Neural cell (in vitro differentiated cells): ENCODE data around the gene HOXA2. TPM values are rescaled to one million over a fixed set of nuclear protein-coding genes. Genes with fewer than 3 reads are reported as not detected.

Source experiments
- H2AFZ ChIP-seq: fragments of 200-600, 300-800 bp; sonication (generic), shearing (Covaris generic); 2 replicates; pipeline ENCODE4 v1.6.0; 2014; ENCODE audit warnings: low read depth, mild to moderate bottlenecking, antibody characterized with exemption, low read length, moderate library complexity
- H3F3A ChIP-seq: fragments of 200-600 bp; shearing (Covaris generic); 2 replicates; pipeline ENCODE4 v1.6.1; 2016; ENCODE audit warnings: mild to moderate bottlenecking, moderate library complexity, mixed read lengths, antibody characterized with exemption, low read length; ENCODE audit not compliant: insufficient read depth, poor library complexity, severe bottlenecking
- H3K27ac ChIP-seq: fragments of 200-600, 300-800 bp; sonication (generic), shearing (Covaris generic); 2 replicates; pipeline ENCODE4 v1.5.1; 2014; ENCODE audit warnings: mild to moderate bottlenecking, low read length, moderate library complexity
- H3K27me3 ChIP-seq: fragments of 300-800, 200-600 bp; sonication (generic), shearing (Covaris generic); 2 replicates; pipeline ENCODE4 v1.6.0; 2014; ENCODE audit warnings: mild to moderate bottlenecking, low read depth, low read length, moderate library complexity; ENCODE audit not compliant: insufficient read depth
- H3K36me3 ChIP-seq: fragments of 300-800, 200-600 bp; sonication (generic), shearing (Covaris generic); 2 replicates; pipeline ENCODE4 v1.5.1; 2014; ENCODE audit warnings: mild to moderate bottlenecking, antibody characterized with exemption, low read length, moderate library complexity; ENCODE audit not compliant: insufficient read depth
- H3K4me2 ChIP-seq: fragments of 300-800, 200-600 bp; sonication (generic), shearing (Covaris generic); 2 replicates; pipeline ENCODE4 v1.6.0; 2014; ENCODE audit warnings: mild to moderate bottlenecking, low read length
- H3K4me3 ChIP-seq: fragments of 300-800, 200-600 bp; sonication (generic), shearing (Covaris generic); 2 replicates; pipeline ENCODE4 v1.5.1; 2014; ENCODE audit warnings: mild to moderate bottlenecking, low read length, moderate library complexity
- H3K79me2 ChIP-seq: fragments of 200-600 bp; shearing (Covaris generic); replicated peaks from 2 replicates; pipeline ENCODE4 v1.6.0; 2014; ENCODE audit warnings: mild to moderate bottlenecking, low read length, moderate library complexity; ENCODE audit not compliant: insufficient read depth
- H3K9ac ChIP-seq: fragments of 300-800, 200-600 bp; sonication (generic), shearing (Covaris generic); 2 replicates; pipeline ENCODE4 v1.6.1; 2016; ENCODE audit warnings: mild to moderate bottlenecking, low read length, mixed read lengths
- H3K9me2 ChIP-seq: fragments of 200-600 bp; shearing (Covaris generic); 2 replicates; pipeline ENCODE4 v1.6.1; 2016; ENCODE audit warnings: mild to moderate bottlenecking, low read length, mixed read lengths; ENCODE audit not compliant: insufficient read depth
- H3K9me3 ChIP-seq: fragments of 200-600, 300-800 bp; sonication (generic), shearing (Covaris generic); 2 replicates; pipeline ENCODE4 v1.6.1; 2016; ENCODE audit warnings: mild to moderate bottlenecking, mixed run types, low read length, moderate library complexity, mixed read lengths
- H4K20me1 ChIP-seq: fragments of 200-600 bp; shearing (Covaris generic); 2 replicates; pipeline ENCODE4 v1.6.1; 2016; ENCODE audit warnings: mild to moderate bottlenecking, mixed run types; ENCODE audit not compliant: insufficient read depth
- EP300 ChIP-seq: fragments of 450-650 bp; conservative IDR thresholded peaks from 2 replicates; pipeline ENCODE4 v1.6.1; 2014; ENCODE audit warnings: antibody characterized with exemption, mild to moderate bottlenecking, moderate library complexity; ENCODE audit not compliant: poor library complexity, severe bottlenecking
- EZH2 ChIP-seq: fragments of 200-600, 300-800 bp; shearing (Covaris generic), sonication (generic); IDR thresholded peaks from 2 replicates; pipeline ENCODE4 v1.6.1; 2014; ENCODE audit warnings: antibody characterized with exemption, low read length, borderline replicate concordance, mild to moderate bottlenecking; ENCODE audit not compliant: insufficient read depth, poor library complexity, severe bottlenecking
- MXI1 ChIP-seq: fragments of 450-650 bp; conservative IDR thresholded peaks from 2 replicates; pipeline ENCODE4 v1.6.1; 2014; ENCODE audit warnings: antibody characterized with exemption, mild to moderate bottlenecking; ENCODE audit not compliant: poor library complexity, severe bottlenecking
- POLR2AphosphoS5 ChIP-seq: IDR thresholded peaks from 2 replicates; pipeline ENCODE4 v1.6.1; 2012
- RAD21 ChIP-seq: fragments of 450-650 bp; conservative IDR thresholded peaks from 2 replicates; pipeline ENCODE4 v1.6.1; 2014; ENCODE audit warnings: antibody characterized with exemption, mild to moderate bottlenecking, moderate library complexity
- REST ChIP-seq: IDR thresholded peaks from 2 replicates; pipeline ENCODE4 v1.6.1; 2012; ENCODE audit warnings: borderline replicate concordance
- SMC3 ChIP-seq: fragments of 450-650 bp; conservative IDR thresholded peaks from 2 replicates; pipeline ENCODE4 v1.6.1; 2014; ENCODE audit warnings: antibody characterized with exemption, mild to moderate bottlenecking, moderate library complexity; ENCODE audit not compliant: poor library complexity
- TAF1 ChIP-seq: IDR thresholded peaks from 2 replicates; pipeline ENCODE4 v1.6.1; 2012; ENCODE audit warnings: low read depth
- polyA plus RNA-seq: library from polyadenylated mRNA; depleted of rRNA; stranded (reverse); fragments of >200 nt; gene quantifications from 2 replicates; pipeline ENCODE4 v1.2.3, GENCODE V29; 2014
- TF ChIP-seq, protein P1 (sequence below): fragments of 450-650 bp; IDR thresholded peaks from 2 replicates; pipeline ENCODE4 v1.5.1; 2014; ENCODE audit warnings: antibody characterized with exemption, mild to moderate bottlenecking, moderate library complexity; ENCODE audit not compliant: poor library complexity, severe bottlenecking

The HOXA2 gene
- polyA plus RNA-seq, 1 donor from 2014 or later: not detected

DNA sequence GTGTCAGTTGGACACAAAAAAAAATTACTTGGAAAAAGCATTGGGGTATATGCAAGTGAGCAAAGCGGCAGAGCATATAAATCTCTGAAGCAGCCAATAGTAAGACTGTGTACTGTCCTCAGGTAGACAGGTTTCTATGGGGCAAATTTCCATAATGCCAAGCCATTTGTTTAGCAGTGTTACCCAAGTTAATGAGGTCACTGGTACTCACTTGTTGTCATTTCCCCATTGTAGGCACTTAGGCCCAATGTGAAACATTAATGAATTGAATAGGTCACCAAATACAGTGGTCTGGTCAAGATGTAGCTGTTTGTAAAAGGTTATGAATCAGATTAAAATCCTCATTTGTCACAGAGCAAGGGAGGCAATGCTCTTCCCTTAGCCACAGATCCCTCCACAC lies 34.2 kb downstream of the HOXA2 start:
- Histone ChIP-seq H3K9me2 (no peaks in the 10 kb centered on the region), H3K4me2 (no peak overlapping the region), H3K9ac (no peak overlapping the region), H4K20me1 (no peaks in the 10 kb centered on the region), H3K27me3 (no peaks in the 10 kb centered on the region), H3K27ac (no peak overlapping the region), H3K4me3 (no peak overlapping the region), H3K36me3 (no peaks in the 10 kb centered on the region), H3F3A (no peaks in the 10 kb centered on the region), H3K79me2 (no peaks in the 10 kb centered on the region), H3K9me3 (no peaks in the 10 kb centered on the region), H2AFZ (no peak overlapping the region)
- TF ChIP-seq EP300 (no peak), TAF1 (no peak), POLR2AphosphoS5 (no peak), EZH2 (no peak), REST (no peak), SMC3 (no peak), RAD21 (no peak), MXI1 (no peak)
- TF ChIP-seq, protein P1, sequence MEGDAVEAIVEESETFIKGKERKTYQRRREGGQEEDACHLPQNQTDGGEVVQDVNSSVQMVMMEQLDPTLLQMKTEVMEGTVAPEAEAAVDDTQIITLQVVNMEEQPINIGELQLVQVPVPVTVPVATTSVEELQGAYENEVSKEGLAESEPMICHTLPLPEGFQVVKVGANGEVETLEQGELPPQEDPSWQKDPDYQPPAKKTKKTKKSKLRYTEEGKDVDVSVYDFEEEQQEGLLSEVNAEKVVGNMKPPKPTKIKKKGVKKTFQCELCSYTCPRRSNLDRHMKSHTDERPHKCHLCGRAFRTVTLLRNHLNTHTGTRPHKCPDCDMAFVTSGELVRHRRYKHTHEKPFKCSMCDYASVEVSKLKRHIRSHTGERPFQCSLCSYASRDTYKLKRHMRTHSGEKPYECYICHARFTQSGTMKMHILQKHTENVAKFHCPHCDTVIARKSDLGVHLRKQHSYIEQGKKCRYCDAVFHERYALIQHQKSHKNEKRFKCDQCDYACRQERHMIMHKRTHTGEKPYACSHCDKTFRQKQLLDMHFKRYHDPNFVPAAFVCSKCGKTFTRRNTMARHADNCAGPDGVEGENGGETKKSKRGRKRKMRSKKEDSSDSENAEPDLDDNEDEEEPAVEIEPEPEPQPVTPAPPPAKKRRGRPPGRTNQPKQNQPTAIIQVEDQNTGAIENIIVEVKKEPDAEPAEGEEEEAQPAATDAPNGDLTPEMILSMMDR: no peak

GRCh38 chr7:27066148-27066547 lies 36.3 kb downstream of the HOXA2 start:
- no peaks in the 10 kb centered on the region for H4K20me1 ChIP-seq
- H3K36me3 ChIP-seq: no peaks in the 10 kb centered on the region
- no peaks in the 10 kb centered on the region for H3K79me2 ChIP-seq
- H3K9ac ChIP-seq: no peak overlapping the region
- no peak for TF ChIP-seq TAF1
- no peak for TF ChIP-seq RAD21
- TF ChIP-seq, protein P1: no peak
- TF ChIP-seq POLR2AphosphoS5: no peak
- TF ChIP-seq SMC3: no peak
- no peak for TF ChIP-seq REST
- TF ChIP-seq EZH2: no peak
- no peak for TF ChIP-seq EP300
- no peak overlapping the region for H2AFZ ChIP-seq
- H3K9me3 ChIP-seq: no peaks in the 10 kb centered on the region
- H3K4me2 ChIP-seq: no peak overlapping the region
- no peak overlapping the region for H3K4me3 ChIP-seq
- H3F3A ChIP-seq: no peaks in the 10 kb centered on the region
- H3K27ac ChIP-seq: no peak overlapping the region
- no peaks in the 10 kb centered on the region for H3K27me3 ChIP-seq
- no peaks in the 10 kb centered on the region for H3K9me2 ChIP-seq
